ENCODE measurements around the gene BCL2L14. TPM values are rescaled to one million over a fixed set of nuclear protein-coding genes. Genes with fewer than 3 reads are reported as not detected.

Gene BCL2L14
- polyA plus RNA-seq, 2 of the 4 experiments (the other 2 are of a cell fraction), result 0.06 TPM; not detected in 1

- no peaks in the 10 kb centered on the region for H3K9me3 ChIP-seq
- no peaks in the 10 kb centered on the region for H3K4me1 ChIP-seq
- ChIA-PET CTCF (interaction anchor here (1.1 to 10.4 kb wide), 2 partner anchors 288 to 459 kb away, joined by 5 to 271 read pairs; no protein-coding TSS in a partner anchor), POLR2A (no interaction called here)
- DNase-seq (ENCODE audit: low read depth in 1 of 2, low spot score in 1 of 2) (no peak), ATAC-seq (no peak), FAIRE-seq (no peak)
- TF ChIP-seq TP53 (CRISPR knock-in tag; IDR thresholded peaks at IDR 0.05) (no peak), CEBPB (IDR thresholded peaks at IDR 0.05) (no peak), NPAS2 (CRISPR knock-in tag; IDR thresholded peaks at IDR 0.05; ENCODE audit: borderline replicate concordance) (no peak), TFCP2L1 (CRISPR knock-in tag; IDR thresholded peaks at IDR 0.05) (no peak), CBX2 (IDR thresholded peaks at IDR 0.05; ENCODE audit: borderline replicate concordance, low read depth) (no peak)
- WGBS (ENCODE audit: missing lambda C conversion rate), result 56% methylated on average over 7 of the region's 7 CpGs
- H3K4me2 ChIP-seq, result no peak overlapping the region
- no peak overlapping the region for H3K4me3 ChIP-seq
- H3K27ac ChIP-seq, result no peak overlapping the region
Observed at GRCh38 chr12:12039897-12040296, 30.8 kb upstream of the BCL2L14 start.

- CTCF ChIA-PET, result interaction anchor here (0.5 to 1.3 kb wide), 2 partner anchors 11 to 287 kb away, joined by 5 read pairs; no protein-coding TSS in a partner anchor
- no peak for ATAC-seq
Observed at GRCh38 chr12:12046401-12046800, 24.3 kb upstream of the BCL2L14 start.

GRCh38 chr12:12047682-12048081 lies 23.1 kb upstream of the BCL2L14 start:
- Histone ChIP-seq H3K4me1 (no peaks in the 10 kb centered on the region), H3K4me2 (no peak overlapping the region), H3K4me3 (no peak overlapping the region), H3K9me3 (no peaks in the 10 kb centered on the region), H3K27ac (no peak overlapping the region)
- 84% methylated on average over 3 of the region's 3 CpGs for WGBS (ENCODE audit: missing lambda C conversion rate)
- ATAC-seq (no peak), FAIRE-seq (no peak), DNase-seq (ENCODE audit: low read depth in 1 of 2, low spot score in 1 of 2) (no peak)
- ChIA-PET CTCF (no interaction called here), POLR2A (no interaction called here)
- TF ChIP-seq CHD2 (IDR thresholded peaks at IDR 0.05; ENCODE audit: low read length, partially characterized antibody), result no peak
- TF ChIP-seq MAFK (IDR thresholded peaks at IDR 0.05; ENCODE audit: partially characterized antibody), result no peak

More at GRCh38 chr12:12046401-12046800, 24.3 kb upstream of the BCL2L14 start:
- DNase-seq (ENCODE audit: low read depth in 1 of 2, low spot score in 1 of 2) (no peak), FAIRE-seq (no peak)
- no peak overlapping the region for H3K4me2 ChIP-seq
- WGBS (ENCODE audit: missing lambda C conversion rate), result 89% methylated on average over 7 of the region's 7 CpGs
- H3K9me3 ChIP-seq, result no peaks in the 10 kb centered on the region
- H3K4me3 ChIP-seq, result no peak overlapping the region
- H3K27ac ChIP-seq, result no peak overlapping the region
- TF ChIP-seq RAD21 (conservative IDR thresholded peaks at IDR 0.05 in 1 of 2, IDR thresholded peaks at IDR 0.05 in 1 of 2), result no peak
- no peak for TF ChIP-seq EHMT2 (IDR thresholded peaks at IDR 0.05; ENCODE audit: low read depth)
- no peak for TF ChIP-seq JUN (IDR thresholded peaks at IDR 0.05)
- TF ChIP-seq RNF2 (IDR thresholded peaks at IDR 0.05; ENCODE audit: borderline replicate concordance, low read depth), result no peak
- TF ChIP-seq CBX2 (IDR thresholded peaks at IDR 0.05; ENCODE audit: borderline replicate concordance, low read depth), result no peak
- no peak for TF ChIP-seq E2F6 (IDR thresholded peaks at IDR 0.05; ENCODE audit: borderline replicate concordance, low read depth)
- no peak for TF ChIP-seq CEBPB (IDR thresholded peaks at IDR 0.05)
- TF ChIP-seq FOXS1 (CRISPR knock-in tag; IDR thresholded peaks at IDR 0.05), result no peak
- H3K4me1 ChIP-seq, result no peaks in the 10 kb centered on the region
- POLR2A ChIA-PET, result no interaction called here

GRCh38 chr12:12048266-12048665 lies 22.5 kb upstream of the BCL2L14 start:
- Histone ChIP-seq H3K4me1 (no peaks in the 10 kb centered on the region), H3K4me2 (no peak overlapping the region), H3K4me3 (no peak overlapping the region), H3K27ac (no peak overlapping the region), H3K9me3 (no peaks in the 10 kb centered on the region)
- POLR2A ChIA-PET, result no interaction called here
- DNase-seq (ENCODE audit: low read depth in 1 of 2, low spot score in 1 of 2), result no peak
- no peak for TF ChIP-seq CHD4 (IDR thresholded peaks at IDR 0.05; ENCODE audit: borderline replicate concordance)
- TF ChIP-seq ZSCAN20 (CRISPR knock-in tag; IDR thresholded peaks at IDR 0.05), result no peak
- TF ChIP-seq ATOH8 (CRISPR knock-in tag; IDR thresholded peaks at IDR 0.05; ENCODE audit: low read depth), result no peak
- no peak for TF ChIP-seq EHF (CRISPR knock-in tag; IDR thresholded peaks at IDR 0.05)
- no peak for TF ChIP-seq CTCF (IDR thresholded peaks at IDR 0.05)
- no peak for TF ChIP-seq CBX8 (IDR thresholded peaks at IDR 0.05)
- no peak for TF ChIP-seq ZNF302 (CRISPR knock-in tag; IDR thresholded peaks at IDR 0.05)
- no peak for TF ChIP-seq BCL3 (IDR thresholded peaks at IDR 0.05)
- no peak for TF ChIP-seq FOSL2 (IDR thresholded peaks at IDR 0.05)
- TF ChIP-seq FOSL2 (CRISPR knock-in tag; IDR thresholded peaks at IDR 0.05), result no peak
- TF ChIP-seq PBX3 (IDR thresholded peaks at IDR 0.05), result no peak
- TF ChIP-seq EP300 (IDR thresholded peaks at IDR 0.05), result no peak
- TF ChIP-seq SREBF2 (IDR thresholded peaks at IDR 0.05), result no peak
- no peak for TF ChIP-seq JUN (IDR thresholded peaks at IDR 0.05)
- FAIRE-seq, result no peak
- CTCF ChIA-PET, result no interaction called here
- WGBS (ENCODE audit: missing lambda C conversion rate), result 78% methylated on average over 4 of the region's 4 CpGs
- ATAC-seq, result no peak
